ENCODE measurements around the gene ACAA1. TPM values are rescaled to one million over a fixed set of nuclear protein-coding genes. Genes with fewer than 3 reads are reported as not detected.

ACAA1 gene
- total and polyA plus RNA-seq, 9 of the 15 experiments (the other 6 are each of a cell fraction or from before 2014, with no cell fraction given), result 4.0 to 88.9 (median 57.2) TPM

- Histone ChIP-seq H3K9ac (ENCODE audit: insufficient read depth in 1 of 2, low read depth in 2 of 2, low read length in 2 of 2) (no peak overlapping the region), H3K4me1 (replicated peaks in 1 of 2; ENCODE audit: control insufficient read depth in 2 of 2, insufficient read depth in 2 of 2, low read length in 2 of 2) (peaks cover 0 to 19% of the 10 kb centered on the region in 2 experiments; a peak in 2 of 5 replicates), H3K4me3 (no peak overlapping the region), H3K9me3 (replicated peaks; ENCODE audit: control insufficient read depth, insufficient read depth, low read depth, low read length) (no peaks in the 10 kb centered on the region), H3K27me3 (ENCODE audit: control insufficient read depth in 2 of 2, insufficient read depth in 2 of 2, low read length in 2 of 2) (no peaks in the 10 kb centered on the region), H2AFZ (ENCODE audit: low read depth, low read length) (no peak overlapping the region), H3K9me1 (ENCODE audit: control insufficient read depth, insufficient read depth, low read length) (no peaks in the 10 kb centered on the region), H3K4me2 (ENCODE audit: insufficient read depth, low read length) (no peak overlapping the region), H3K79me2 (ENCODE audit: control insufficient read depth, insufficient read depth, low read length) (no peaks in the 10 kb centered on the region), H3K27ac (ENCODE audit: extremely low read depth, low read depth, low read length) (no peak overlapping the region), H4K20me1 (replicated peaks; ENCODE audit: control insufficient read depth, insufficient read depth, low read length) (peaks cover 6% of the 10 kb centered on the region), H3K36me3 (ENCODE audit: control insufficient read depth, insufficient read depth, low read length) (peaks cover 62% of the 10 kb centered on the region; the same call in 2 of the 3 replicates)
- intact Hi-C loops (cut with micrococcal nuclease), result no loop called here
- ATAC-seq (no peak), FAIRE-seq (no peak), DNase-seq (ENCODE audit: extremely low read depth in 1 of 4, low spot score in 3 of 4) (no peak)
- CTCF ChIA-PET (ENCODE audit: low intra/inter-chr PET ratio), result no interaction called here
- POLR2A ChIA-PET, result interaction anchor here (0.6 to 1.0 kb wide), 2 partner anchors 90 to 125 kb away, joined by 4 to 5 read pairs; no protein-coding TSS in a partner anchor
- BruUV-seq (replicated peaks), result no TSS peak
- 91% methylated on average over 11 of the region's 13 CpGs for WGBS (ENCODE audit: insufficient coverage, low coverage, missing lambda C conversion rate)
- in situ Hi-C loops (cut with MboI), result no loop called here
- no peak for TF ChIP-seq HDAC8 (tag; IDR thresholded peaks at IDR 0.05)
- no peak for TF ChIP-seq MEF2D (tag; conservative IDR thresholded peaks at IDR 0.05; ENCODE audit: low read depth)
- TF ChIP-seq SPI1 (IDR thresholded peaks at IDR 0.05; ENCODE audit: borderline replicate concordance, low read depth, low read length), result no peak
- no peak for TF ChIP-seq ELK3 (CRISPR knock-in tag; IDR thresholded peaks at IDR 0.05)
- no peak for TF ChIP-seq FOXA1 (IDR thresholded peaks at IDR 0.05; ENCODE audit: borderline replicate concordance)
- no peak for TF ChIP-seq NFXL1 (CRISPR knock-in tag; IDR thresholded peaks at IDR 0.05)
- TF ChIP-seq STAT5A (IDR thresholded peaks at IDR 0.05; ENCODE audit: borderline replicate concordance, low read length), result no peak
- no peak for TF ChIP-seq KLF1 (tag; IDR thresholded peaks at IDR 0.05)
- no peak for TF ChIP-seq NFE2L1 (tag; IDR thresholded peaks at IDR 0.05; ENCODE audit: borderline replicate concordance, low read depth)
- TF ChIP-seq ZFP30 (CRISPR knock-in tag; IDR thresholded peaks at IDR 0.05; ENCODE audit: borderline replicate concordance), result no peak
- TF ChIP-seq ZNF318 (IDR thresholded peaks at IDR 0.05; ENCODE audit: borderline replicate concordance in 1 of 2, low read depth in 1 of 2), result no peak
- no peak for TF ChIP-seq ZNF174 (CRISPR knock-in tag; IDR thresholded peaks at IDR 0.05)
- no peak for TF ChIP-seq ZBTB1 (CRISPR knock-in tag; IDR thresholded peaks at IDR 0.05; ENCODE audit: borderline replicate concordance, low read depth)
- TF ChIP-seq CBFA2T3 (IDR thresholded peaks at IDR 0.05), result no peak
These were observed 15.0 kb downstream of the ACAA1 start for GRCh38 chr3:38121832-38122461.

Measured in K562 (cell line).